K562 (cell line): Measurements from ENCODE around the gene PDE6B. TPM values are rescaled to one million over a fixed set of nuclear protein-coding genes. Genes with fewer than 3 reads are reported as not detected.

ENCODE experiments used
- DACH1 ChIP-seq: fragments of 450-650 bp; IDR thresholded peaks from 2 replicates; pipeline ENCODE4 v1.6.1; 2018; ENCODE audit not compliant: partially characterized antibody
- E2F6 ChIP-seq, 2 experiments: IDR thresholded peaks; 2 replicates each; pipeline ENCODE4 v1.6.1; 2011; ENCODE audit warnings: borderline replicate concordance in 1 of 2, control low read depth in 1 of 2, low read depth in 1 of 2, low read length in 1 of 2, mild to moderate bottlenecking in 1 of 2, mixed read lengths in 1 of 2, moderate library complexity in 1 of 2; ENCODE audit not compliant: insufficient read depth in 1 of 2, insufficient read length in 1 of 2, poor library complexity in 1 of 2, severe bottlenecking in 1 of 2; ENCODE audit errors: extremely low read depth in 1 of 2
- ETV5 ChIP-seq: sonication (generic); formaldehyde crosslinking; IDR thresholded peaks from 2 replicates; pipeline ENCODE4 v1.4.0; 2020; ENCODE audit warnings: low read depth, mild to moderate bottlenecking, missing genetic modification reagents
- FOXM1 ChIP-seq, 2 experiments: fragments of 450-650 bp in 1 of 2; sonication (generic) in 1 of 2; formaldehyde crosslinking in 1 of 2; IDR thresholded peaks; 2 replicates each; pipeline versions ENCODE4 v1.6.1 to v1.9.0; 2017 to 2022; ENCODE audit warnings: low read depth in 2 of 2, mild to moderate bottlenecking in 2 of 2, missing genetic modification reagents in 1 of 2, moderate library complexity in 1 of 2
- HBP1 ChIP-seq: fragments of 450-650 bp; formaldehyde crosslinking; IDR thresholded peaks from 2 replicates; pipeline ENCODE4 v1.4.0; 2022; ENCODE audit warnings: missing genetic modification characterization
- KLF13 ChIP-seq: fragments of 450-650 bp; IDR thresholded peaks from 2 replicates; pipeline ENCODE4 v1.6.1; 2016; ENCODE audit warnings: missing genetic modification characterization, low read depth, mild to moderate bottlenecking, missing compliant biosample characterization, moderate library complexity, borderline replicate concordance
- MAZ ChIP-seq, 2 experiments: fragments of 450-650 bp in 1 of 2; sonication (generic) in 1 of 2; formaldehyde crosslinking; IDR thresholded peaks in 1 of 2; conservative IDR thresholded peaks in 1 of 2; 2 replicates each; pipeline versions ENCODE4 v1.4.0 to v1.5.0; 2020; ENCODE audit warnings: mild to moderate bottlenecking in 1 of 2, missing genetic modification reagents in 1 of 2
- MECOM ChIP-seq: fragments of 250-450 bp; sonication (Bioruptor Pico); IDR thresholded peaks from 2 replicates; pipeline ENCODE4 v1.8.0; 2022; ENCODE audit warnings: inconsistent platforms
- NR2C1 ChIP-seq, 2 experiments: fragments of 450-650 bp; IDR thresholded peaks; 2 replicates each; pipeline ENCODE4 v1.6.1; 2017; ENCODE audit warnings: mild to moderate bottlenecking in 2 of 2, antibody characterized with exemption in 1 of 2, inconsistent platforms in 1 of 2, missing compliant biosample characterization in 1 of 2, missing genetic modification characterization in 1 of 2
- POLR2A ChIP-seq: fragments of 450-650 bp; conservative IDR thresholded peaks from 2 replicates; pipeline ENCODE4 v1.6.1; 2016
- POLR2G ChIP-seq: fragments of 200-400 bp; formaldehyde crosslinking; IDR thresholded peaks from 2 replicates; pipeline ENCODE4 v1.6.1; 2017; ENCODE audit warnings: low read depth, mild to moderate bottlenecking, antibody characterized with exemption, low read length, moderate library complexity
- SAP30 ChIP-seq: fragments of 200-600 bp; sonication (generic); IDR thresholded peaks from 2 replicates; pipeline ENCODE4 v1.6.1; 2012; ENCODE audit warnings: borderline replicate concordance, low read depth, mild to moderate bottlenecking, moderate library complexity, low read length, control low read depth, inconsistent platforms; ENCODE audit not compliant: insufficient read depth, poor library complexity, severe bottlenecking
- SIN3B ChIP-seq: fragments of 450-650 bp; IDR thresholded peaks from 2 replicates; pipeline ENCODE4 v1.6.1; 2017; ENCODE audit warnings: low read depth, mild to moderate bottlenecking, moderate library complexity
- SRF ChIP-seq, 2 experiments: fragments of 250-450, 450-650 bp in 1 of 2; sonication (Bioruptor Pico) in 1 of 2; sonication (generic) in 1 of 2; formaldehyde crosslinking; IDR thresholded peaks; 2 replicates each; pipeline versions ENCODE4 v1.5.0 to v1.5.1; 2020 to 2022; ENCODE audit warnings: mild to moderate bottlenecking in 1 of 2, missing genetic modification reagents in 1 of 2
- USF1 ChIP-seq: sonication (generic); formaldehyde crosslinking; IDR thresholded peaks from 2 replicates; pipeline ENCODE4 v1.9.0; 2022; ENCODE audit warnings: mild to moderate bottlenecking, missing genetic modification reagents
- USF2 ChIP-seq: sonication (generic); formaldehyde crosslinking; IDR thresholded peaks from 2 replicates; pipeline ENCODE4 v1.5.0; 2020; ENCODE audit warnings: missing genetic modification reagents
- ZBTB7A ChIP-seq: IDR thresholded peaks from 2 replicates; pipeline ENCODE4 v1.6.1; 2011; ENCODE audit warnings: low read depth, mild to moderate bottlenecking, low read length, moderate library complexity, borderline replicate concordance; ENCODE audit not compliant: control insufficient read depth
- ZNF174 ChIP-seq: fragments of 250-450 bp; sonication (Bioruptor Pico); IDR thresholded peaks from 2 replicates; pipeline ENCODE4 v1.4.0; 2020; ENCODE audit warnings: mild to moderate bottlenecking
- ZNF436 ChIP-seq: fragments of 250-450, 450-650 bp; sonication (Bioruptor Pico); formaldehyde crosslinking; IDR thresholded peaks from 2 replicates; pipeline ENCODE4 v1.7.0; 2020; ENCODE audit warnings: mild to moderate bottlenecking
- ZNF586 ChIP-seq: fragments of 450-650 bp; formaldehyde crosslinking; conservative IDR thresholded peaks from 2 replicates; pipeline ENCODE4 v1.4.0; 2020; ENCODE audit warnings: mild to moderate bottlenecking, moderate library complexity
- ZNF699 ChIP-seq: fragments of 250-450 bp; sonication (Bioruptor Pico); IDR thresholded peaks from 2 replicates; pipeline ENCODE4 v1.8.0; 2021; ENCODE audit warnings: mild to moderate bottlenecking, moderate library complexity; ENCODE audit not compliant: insufficient replicate concordance
- polyA plus RNA-seq, 8 experiments: library from polyadenylated mRNA; depleted of rRNA in 4 of 8; stranded (reverse) in 5 of 8; unstranded in 3 of 8; fragments of >200 nt; fragmentation: Nextera tagmentation in 2 of 8; fragmentation: Illumina TruSeq in 1 of 8; extraction: Ambion mirVana in 2 of 8; extraction: Trizol in 1 of 8; gene quantifications; 2 replicates each; pipeline versions ENCODE4 v1.2.1 to v1.2.3, GENCODE V29; 2011 to 2014; ENCODE audit warnings: inconsistent platforms in 1 of 8, missing spikeins in 1 of 8
- total RNA-seq, 7 experiments: library from RNA; depleted of rRNA in 6 of 7; stranded (reverse); fragments of >200 nt in 6 of 7; fragmentation: Illumina TruSeq in 2 of 7; extraction: Trizol in 2 of 7; gene quantifications; 2 replicates each; pipeline versions ENCODE4 v1.2.1 to v1.2.3, GENCODE V29; 2011 to 2021; ENCODE audit warnings: low replicate concordance in 1 of 7

Gene PDE6B
- total and polyA plus RNA-seq, 9 of the 15 experiments (the other 6 are each of a cell fraction or from before 2014, with no cell fraction given): 0.04 TPM; not detected in 8

DNA sequence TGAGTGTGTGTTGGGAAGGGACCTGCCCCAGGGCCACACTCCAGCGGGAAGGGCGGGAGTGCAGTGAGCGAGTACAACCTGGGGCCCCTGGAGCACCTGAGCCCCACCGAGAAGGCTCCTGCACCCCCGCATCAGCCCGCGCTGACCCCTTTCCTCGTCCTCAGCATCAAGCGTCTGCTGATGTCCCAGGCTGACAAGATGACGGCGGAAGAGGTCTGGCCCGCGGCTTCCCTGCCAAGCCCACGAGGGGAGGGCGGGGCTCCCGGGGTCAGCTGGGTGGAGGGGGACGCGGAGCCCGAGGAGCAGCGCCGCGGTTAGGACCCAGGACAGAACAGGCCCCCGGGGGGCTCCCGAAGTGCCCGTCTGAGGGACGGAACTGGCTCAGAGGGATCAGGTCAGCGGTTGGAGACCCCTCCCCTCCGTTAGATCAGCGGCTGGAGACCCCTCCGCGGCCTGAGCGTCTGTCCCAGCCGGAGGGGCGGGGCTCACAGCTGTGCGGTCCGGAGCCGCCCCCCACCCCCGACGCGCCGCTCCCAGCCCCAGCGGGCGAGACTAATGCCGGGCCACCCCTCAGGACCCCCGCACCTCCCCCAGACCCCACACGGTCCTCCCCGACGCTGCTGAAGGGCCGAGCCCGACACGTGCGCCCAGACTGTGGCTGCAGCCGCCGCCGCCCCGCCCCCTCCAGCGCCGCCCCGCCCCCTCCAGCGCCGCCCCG is 55.7 kb downstream of the PDE6B start (continued):
- TF ChIP-seq ZBTB7A (peak; percentile 94), FOXM1 (IDR thresholded peaks at IDR 0.05; ENCODE audit: low read depth) (no peak), FOXM1 (CRISPR knock-in tag; IDR thresholded peaks at IDR 0.05; ENCODE audit: low read depth) (peak; percentile 42; the same call in 1 of the 2 replicates), ZNF586 (CRISPR knock-in tag) (no peak), SAP30 (peak; percentile 74), ZNF699 (CRISPR knock-in tag) (no peak), USF1 (CRISPR knock-in tag) (peak; percentile 57), ZNF436 (no peak), MAZ (CRISPR knock-in tag; conservative IDR thresholded peaks at IDR 0.05 in 1 of 2, IDR thresholded peaks at IDR 0.05 in 1 of 2) (peak; percentile 47 to 57; a peak in 3 of 4 replicates), E2F6 (IDR thresholded peaks at IDR 0.05; ENCODE audit: borderline replicate concordance in 1 of 2, extremely low read depth in 1 of 2, insufficient read depth in 1 of 2, insufficient read length in 1 of 2, low read depth in 1 of 2, low read length in 1 of 2, poor library complexity in 1 of 2, severe bottlenecking in 1 of 2) (peak in 1 of 2 experiments; percentile 77), SRF (CRISPR knock-in tag; IDR thresholded peaks at IDR 0.05) (no peak), POLR2G (peak; percentile 72), HBP1 (no peak), SIN3B (no peak), MECOM (no peak), KLF13 (tag) (peak; percentile 62; the same call in 1 of the 2 replicates), USF2 (CRISPR knock-in tag) (peak; percentile 27; the same call in 1 of the 2 replicates), NR2C1 (IDR thresholded peaks at IDR 0.05) (peak; percentile 40; the same call in 1 of the 2 replicates), NR2C1 (tag; IDR thresholded peaks at IDR 0.05) (peak; percentile 34; the same call in 1 of the 2 replicates), DACH1 (peak; percentile 67), ZNF174 (CRISPR knock-in tag) (no peak), ETV5 (CRISPR knock-in tag) (0 out of 2 replicates have a peak, but pooled peaks have one; percentile 31), POLR2A (peak; percentile 59)
